GM12891 (cell line): ENCODE data around the gene COMMD10.

Experiments used
- DNase-seq: peaks from one replicate; pipeline ENCODE4 v3.0.0; 2011; ENCODE audit warnings: low spot score; ENCODE audit not compliant: insufficient read length
- FAIRE-seq: peaks from 2 replicates; lab custom pipeline; 2011; peaks lifted over from hg19 to GRCh38; lab: Jason Lieb, UNC
- PAX5 ChIP-seq: IDR thresholded peaks from 2 replicates; pipeline ENCODE4 v1.6.1; 2011; ENCODE audit warnings: low read length, moderate library complexity, mild to moderate bottlenecking; ENCODE audit not compliant: insufficient read depth, severe bottlenecking
- POLR2A ChIP-seq: IDR thresholded peaks from 2 replicates; pipeline ENCODE4 v1.6.1; 2011; ENCODE audit warnings: low read depth, low read length, control low read depth
- POLR2AphosphoS5 ChIP-seq: IDR thresholded peaks from 2 replicates; pipeline ENCODE4 v1.6.1; 2011; ENCODE audit warnings: low read depth, low read length, control low read depth
- POU2F2 ChIP-seq: IDR thresholded peaks from 2 replicates; pipeline ENCODE4 v1.6.1; 2011; ENCODE audit warnings: low read depth, mild to moderate bottlenecking, control low read depth, low read length, moderate library complexity
- SPI1 ChIP-seq: IDR thresholded peaks from 2 replicates; pipeline ENCODE4 v1.6.1; 2011; ENCODE audit warnings: low read depth, low read length, control low read depth
- TAF1 ChIP-seq: IDR thresholded peaks from 2 replicates; pipeline ENCODE4 v1.6.1; 2011; ENCODE audit warnings: low read depth, low read length, control low read depth

The COMMD10 gene

GRCh38 chr5:116142495-116142894 lies 57.7 kb downstream of the COMMD10 start:
- no peak for DNase-seq
- TF ChIP-seq PAX5 (no peak), POU2F2 (no peak), POLR2AphosphoS5 (no peak), POLR2A (no peak), TAF1 (no peak), SPI1 (no peak)
- FAIRE-seq = no peak

- DNase-seq (no peak), FAIRE-seq (no peak)
- TF ChIP-seq POLR2A (no peak), POLR2AphosphoS5 (no peak), PAX5 (no peak), TAF1 (no peak), POU2F2 (no peak), SPI1 (no peak)
Observed at GRCh38 chr5:116144103-116144502, 59.3 kb downstream of the COMMD10 start.

GRCh38 chr5:116144991-116145390 lies 60.2 kb downstream of the COMMD10 start:
- FAIRE-seq = no peak
- TF ChIP-seq POLR2AphosphoS5 (no peak), PAX5 (no peak), TAF1 (no peak)
- no peak for DNase-seq

GRCh38 chr5:116145416-116145815 lies 60.6 kb downstream of the COMMD10 start:
- no peak for DNase-seq
- no peak for FAIRE-seq
- TF ChIP-seq POU2F2 = no peak

GRCh38 chr5:116152169-116152568 lies 67.3 kb downstream of the COMMD10 start:
- TF ChIP-seq POLR2A (no peak), TAF1 (no peak), PAX5 (no peak), POLR2AphosphoS5 (no peak), SPI1 (no peak; the same call in 1 of the 2 replicates), POU2F2 (no peak)
- FAIRE-seq = no peak
- no peak for DNase-seq

- DNase-seq (no peak), FAIRE-seq (no peak)
- TF ChIP-seq POLR2A (no peak), POLR2AphosphoS5 (no peak), PAX5 (no peak), SPI1 (no peak), TAF1 (no peak)
Observed at GRCh38 chr5:116153687-116154174, 68.9 kb downstream of the COMMD10 start.

GRCh38 chr5:116154252-116154651 lies 69.4 kb downstream of the COMMD10 start:
- TF ChIP-seq SPI1 (no peak), POLR2A (no peak), POU2F2 (no peak), POLR2AphosphoS5 (no peak), PAX5 (no peak), TAF1 (no peak)
- FAIRE-seq = no peak
- DNase-seq = no peak

GRCh38 chr5:116154931-116155330 lies 70.1 kb downstream of the COMMD10 start:
- FAIRE-seq = no peak
- no peak for TF ChIP-seq PAX5
- TF ChIP-seq POU2F2 = no peak
- TF ChIP-seq POLR2AphosphoS5 = no peak
- TF ChIP-seq TAF1 = no peak
- no peak for TF ChIP-seq POLR2A
- TF ChIP-seq SPI1 = no peak
- no peak for DNase-seq

GRCh38 chr5:116157902-116158301 lies 73.1 kb downstream of the COMMD10 start:
- TF ChIP-seq POLR2A = no peak
- TF ChIP-seq PAX5 = no peak
- TF ChIP-seq TAF1 = no peak
- TF ChIP-seq SPI1 = no peak
- TF ChIP-seq POLR2AphosphoS5 = no peak
- TF ChIP-seq POU2F2 = no peak
- no peak for FAIRE-seq
- DNase-seq = no peak

GRCh38 chr5:116159006-116159405 lies 74.2 kb downstream of the COMMD10 start:
- TF ChIP-seq SPI1 (no peak), POLR2A (no peak), PAX5 (no peak), TAF1 (no peak), POU2F2 (no peak), POLR2AphosphoS5 (no peak)
- no peak for DNase-seq
- no peak for FAIRE-seq

- FAIRE-seq (no peak), DNase-seq (no peak)
- no peak for TF ChIP-seq TAF1
- no peak for TF ChIP-seq PAX5
- TF ChIP-seq POU2F2 = no peak
- TF ChIP-seq POLR2AphosphoS5 = no peak
- no peak for TF ChIP-seq SPI1
- TF ChIP-seq POLR2A = no peak
Observed at GRCh38 chr5:116174111-116174510, 89.3 kb downstream of the COMMD10 start.
